GM21360 (cell line): Measurements from ENCODE around the gene GLRX2.

Experiments used
- ATAC-seq: cut with Tn5 transposase; IDR thresholded peaks from one replicate; pipeline ENCODE4 v1.9.1; 2021; ENCODE audit warnings: mild to moderate bottlenecking, moderate library complexity; ENCODE audit not compliant: unreplicated experiment

Gene GLRX2

DNA sequence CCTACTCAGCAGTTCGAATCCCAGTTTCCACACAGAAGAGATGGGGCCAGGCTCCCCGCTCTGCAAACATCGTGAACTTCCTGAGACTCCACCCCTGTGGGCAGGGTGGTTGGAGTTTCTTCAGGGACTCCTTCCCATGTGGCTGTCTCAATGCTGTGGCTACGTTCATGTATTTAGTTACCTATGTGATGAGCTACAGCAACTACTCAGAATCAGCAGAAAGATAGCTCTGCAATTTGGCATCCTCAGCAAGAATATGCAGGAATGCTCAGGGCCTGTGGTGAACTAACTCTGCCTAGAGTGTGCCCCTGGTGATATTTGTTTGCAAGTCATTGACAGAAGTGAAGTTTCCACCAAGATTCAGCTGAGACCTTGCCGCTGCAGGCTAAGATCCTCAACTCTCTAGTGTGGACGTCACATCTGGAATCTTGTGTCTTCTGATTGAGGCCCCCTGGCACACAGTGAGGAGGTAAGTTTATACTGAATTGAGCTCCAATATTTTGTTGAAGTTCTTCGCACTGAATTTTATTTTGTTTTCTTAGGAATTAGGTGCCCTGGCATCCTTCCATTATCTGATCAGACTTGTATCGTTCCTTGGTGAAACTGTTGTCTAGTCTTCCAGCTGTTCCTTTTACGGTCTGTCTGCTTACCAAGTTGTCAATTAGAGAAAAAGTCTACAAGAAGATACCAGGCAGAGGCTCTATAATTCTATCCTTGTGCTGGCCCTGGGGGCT is 8.2 kb upstream of the GLRX2 start:
- no peak for ATAC-seq

DNA sequence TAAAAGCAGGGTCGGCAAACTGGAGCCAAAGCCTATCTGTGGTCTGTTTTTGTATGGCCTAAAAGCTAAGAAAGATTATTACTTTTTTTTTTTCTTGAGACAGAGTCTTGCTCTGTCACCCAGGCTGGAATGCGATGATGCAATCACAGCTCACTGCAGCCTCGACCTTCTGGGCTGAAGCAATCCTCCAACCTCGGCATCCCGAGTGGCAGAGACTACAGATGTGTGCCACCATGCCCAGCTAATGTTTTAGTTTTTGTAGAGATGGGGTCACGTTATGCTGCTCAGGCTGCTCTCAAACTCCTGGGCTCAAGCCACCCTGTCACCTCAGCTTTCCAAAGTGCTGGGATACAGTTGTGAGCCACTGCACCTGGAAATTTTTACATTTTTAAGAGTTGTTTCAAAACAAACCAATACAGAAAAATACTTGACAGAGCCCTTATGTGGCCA is 6.5 kb upstream of the GLRX2 start:
- ATAC-seq = no peak

DNA sequence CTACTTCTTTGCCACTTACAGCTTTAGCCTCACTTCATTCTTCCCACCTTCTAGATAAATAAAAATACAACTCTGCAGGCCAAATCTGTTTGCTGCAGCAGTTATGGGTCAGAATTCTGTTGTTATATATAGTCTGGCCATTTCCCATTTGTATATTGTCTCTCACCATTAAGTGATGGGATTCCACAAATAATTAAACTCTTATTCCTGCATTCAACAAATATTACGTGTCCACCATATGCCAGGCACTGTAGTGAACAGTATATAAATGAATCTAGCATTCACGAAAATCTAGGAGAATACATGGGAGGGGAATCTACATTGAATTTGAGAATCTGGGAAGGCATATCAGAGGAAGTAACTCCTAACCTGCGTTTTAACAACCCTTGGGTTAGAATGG is 5.7 kb upstream of the GLRX2 start:
- no peak for ATAC-seq

DNA sequence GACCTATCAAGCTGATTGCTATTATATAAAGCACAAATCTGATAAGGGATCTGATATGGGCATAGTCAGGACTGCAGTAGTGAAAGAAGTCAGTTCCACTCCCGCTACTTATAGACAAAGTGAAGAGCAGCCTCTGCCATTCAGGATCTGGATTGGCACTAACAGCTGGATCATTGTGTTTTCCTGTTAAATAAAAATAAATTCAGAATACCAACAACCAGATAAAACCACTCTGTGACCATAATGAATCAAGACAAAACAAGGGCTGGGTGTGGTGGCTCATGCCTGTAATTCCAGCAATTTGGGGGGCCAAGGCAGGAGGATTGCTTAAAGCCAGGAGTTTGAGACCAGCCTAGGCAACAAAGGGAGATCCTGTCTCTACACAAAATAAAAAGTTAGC is 5.0 kb upstream of the GLRX2 start:
- no peak for ATAC-seq

DNA sequence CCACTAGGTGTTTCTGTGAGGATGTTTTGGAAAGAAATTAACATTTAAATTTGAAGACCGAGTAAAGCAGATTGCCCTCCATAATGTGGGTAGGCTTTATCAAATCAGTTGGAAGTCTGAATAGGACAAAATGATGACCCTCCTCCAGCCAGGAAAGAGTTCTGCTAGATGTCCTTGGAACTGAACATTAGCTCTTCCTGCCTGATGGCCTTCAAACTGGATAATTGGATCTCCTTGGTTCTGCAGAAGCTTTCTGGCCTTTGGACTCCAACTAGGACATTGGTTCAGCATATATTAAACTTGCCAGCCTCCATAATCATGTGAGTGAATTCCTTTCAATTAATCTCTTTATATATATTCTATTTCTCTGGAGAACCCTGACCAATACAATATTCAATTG is 4.4 kb upstream of the GLRX2 start:
- no peak for ATAC-seq

DNA sequence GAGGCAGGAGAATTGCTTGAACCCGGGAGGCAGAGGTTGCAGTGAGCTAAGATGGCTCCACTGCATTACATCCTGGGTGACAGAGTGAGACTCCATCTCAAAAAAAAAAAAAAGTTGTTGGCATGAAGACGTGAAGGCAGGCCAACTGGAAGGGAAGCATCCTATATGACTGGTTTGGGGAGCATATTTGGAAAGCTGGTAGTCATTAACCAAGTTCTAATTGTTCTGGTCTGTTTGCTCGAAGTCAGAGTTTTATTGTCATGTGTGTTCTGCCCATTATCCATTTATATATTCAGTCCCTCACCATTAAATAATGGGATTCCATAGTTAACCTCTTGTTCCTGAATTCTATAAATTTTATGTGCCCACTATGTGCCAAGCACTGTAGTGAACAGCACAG is 3.3 kb upstream of the GLRX2 start:
- no peak for ATAC-seq

DNA sequence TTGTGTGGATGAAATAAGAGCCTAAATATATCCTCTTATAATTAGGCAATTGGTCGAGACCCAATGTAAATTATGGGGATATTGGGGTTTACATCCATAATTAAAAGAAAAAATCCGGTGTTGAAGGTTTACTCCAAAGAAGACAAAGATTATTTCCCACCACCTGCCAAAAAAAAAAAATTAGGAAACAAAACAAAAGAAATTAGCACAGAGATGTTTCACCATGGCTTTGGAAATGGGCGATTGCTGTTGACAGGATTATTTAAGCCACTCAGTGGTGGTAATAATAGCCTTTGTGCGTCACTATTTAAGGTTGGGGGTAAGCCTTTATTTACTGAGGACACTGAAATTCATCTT is 585 bp upstream of the GLRX2 start:
- ATAC-seq = no peak

DNA sequence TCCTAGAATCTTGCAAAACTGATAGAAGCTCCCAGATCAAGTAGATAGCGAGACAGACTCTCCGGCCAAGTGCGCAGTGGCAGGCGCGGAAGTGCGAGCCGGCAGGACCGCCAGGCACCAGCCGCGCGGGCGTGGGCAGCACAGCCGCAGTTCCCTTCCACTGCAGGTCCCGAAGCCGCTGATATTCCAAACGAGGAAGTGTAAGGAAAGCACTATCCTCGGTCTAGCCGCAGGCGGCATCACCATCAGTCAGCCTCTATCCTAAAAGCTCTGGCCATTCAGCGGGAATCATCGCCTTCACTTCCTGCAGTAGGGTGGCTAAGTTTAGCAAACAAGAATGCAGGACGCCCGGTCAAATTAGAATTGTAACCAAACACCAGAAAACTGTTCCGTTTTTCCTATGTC is 710 bp downstream of the GLRX2 start:
- peak; percentile 33 for ATAC-seq

DNA sequence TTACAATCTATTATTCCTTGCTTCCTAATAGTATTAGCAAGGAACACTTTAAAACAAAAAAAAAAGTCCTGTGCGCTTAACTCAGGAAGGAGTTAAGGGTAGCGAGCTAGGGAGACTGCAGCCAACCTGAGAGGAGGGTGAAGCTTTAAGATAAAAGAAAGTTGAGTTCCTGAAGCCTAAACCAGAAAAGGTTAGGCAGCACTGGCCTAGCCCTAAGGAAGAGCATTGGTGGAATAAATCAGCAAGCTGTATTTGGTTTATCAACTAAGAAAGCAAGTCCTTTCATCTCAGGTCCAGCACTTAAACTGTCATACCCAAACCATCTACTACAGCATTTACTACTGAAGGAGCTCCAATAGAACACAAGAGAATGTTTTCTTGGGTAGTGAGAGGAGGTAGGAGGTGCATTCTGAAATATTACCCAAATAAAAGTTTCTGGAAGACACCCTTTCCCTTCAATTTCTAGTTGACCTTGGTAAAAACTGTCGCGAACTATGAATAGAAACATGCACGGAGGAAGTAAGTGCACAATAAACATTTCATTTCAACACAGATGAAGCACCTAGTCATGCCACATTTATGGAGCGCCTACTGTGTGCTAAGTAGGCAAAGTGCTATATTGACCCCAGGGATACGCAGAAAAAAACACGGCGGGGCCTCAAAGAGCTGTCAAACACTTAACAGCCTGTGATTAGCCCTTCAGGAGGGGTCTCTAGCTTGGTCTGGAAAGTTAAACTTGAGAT is 1.3 kb downstream of the GLRX2 start:
- ATAC-seq = peak; percentile 0

DNA sequence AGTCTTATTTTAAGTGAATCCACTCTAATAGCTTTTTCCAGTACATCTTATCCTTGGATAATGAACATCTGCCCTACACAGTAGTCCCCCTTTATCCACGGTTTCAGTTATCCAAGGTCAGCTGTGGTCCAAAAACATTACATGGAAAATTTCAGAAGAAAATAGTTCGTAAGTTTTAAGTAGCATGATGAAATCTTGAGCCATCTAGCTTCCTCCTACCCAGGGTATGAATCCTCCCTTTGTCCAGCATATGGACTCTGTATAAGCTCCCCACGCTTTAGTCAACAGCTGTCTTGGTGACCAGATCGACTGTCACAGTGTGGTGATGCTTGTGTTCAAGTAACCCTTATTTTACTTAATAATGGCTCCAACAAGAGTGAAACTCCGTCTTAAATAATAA is 2.6 kb downstream of the GLRX2 start:
- ATAC-seq = no peak

DNA sequence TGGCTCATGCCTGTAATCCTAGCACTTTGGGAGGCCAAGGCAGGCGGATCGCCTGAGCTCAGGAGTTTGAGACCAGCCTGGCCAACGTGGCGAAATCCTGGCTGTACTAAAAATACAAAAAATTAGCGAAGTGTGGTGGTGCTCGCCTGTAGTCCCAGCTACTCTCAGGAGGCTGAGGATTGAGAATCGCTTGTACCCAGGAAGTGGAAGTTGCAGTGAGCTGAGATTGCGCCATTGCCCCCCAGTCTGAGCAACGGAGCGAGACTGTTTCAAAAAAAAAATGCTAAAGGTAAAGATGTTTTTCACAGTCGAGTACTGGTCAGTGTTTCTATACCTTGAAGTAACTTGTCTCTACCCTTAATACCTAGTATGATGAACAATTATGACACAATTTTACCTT is 11.1 kb downstream of the GLRX2 start:
- ATAC-seq = no peak

DNA sequence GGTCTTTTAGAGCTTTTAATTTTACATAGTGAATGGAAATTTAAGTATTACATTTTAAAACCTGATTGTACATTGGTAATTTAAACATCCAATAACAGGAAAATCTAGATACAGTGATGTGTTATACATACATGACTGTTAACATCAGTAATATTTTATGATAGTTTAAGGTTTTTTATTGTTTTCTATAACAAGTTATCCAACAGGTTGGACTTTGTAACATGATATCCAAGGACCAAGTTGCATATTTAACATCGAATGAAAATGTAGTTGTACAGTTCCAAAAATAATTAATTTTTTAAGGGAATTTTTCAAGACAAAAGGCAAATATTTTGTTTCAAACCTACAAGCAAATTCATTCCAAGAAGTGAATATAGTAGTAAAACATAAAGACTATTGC is 14.3 kb downstream of the GLRX2 start:
- no peak for ATAC-seq

DNA sequence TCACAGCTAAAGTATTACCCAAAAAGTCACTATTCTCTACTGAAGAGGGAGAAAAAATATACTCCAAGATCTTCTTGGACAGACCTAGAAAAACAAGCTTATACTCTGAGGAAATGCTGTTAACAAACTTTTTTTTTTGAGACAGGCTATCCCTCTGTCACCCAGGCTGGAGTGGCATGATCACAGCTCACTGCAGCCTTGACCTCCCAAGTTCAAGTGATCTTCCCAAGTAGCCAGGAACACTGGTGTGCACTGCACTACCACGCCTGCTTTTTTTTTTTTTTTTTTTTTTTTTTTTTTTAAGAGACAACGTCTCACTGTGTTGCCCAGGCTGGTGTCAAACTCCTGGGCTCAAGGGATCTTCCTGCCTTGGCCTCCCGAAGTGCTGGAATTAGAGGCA is 17.3 kb downstream of the GLRX2 start:
- no peak for ATAC-seq

DNA sequence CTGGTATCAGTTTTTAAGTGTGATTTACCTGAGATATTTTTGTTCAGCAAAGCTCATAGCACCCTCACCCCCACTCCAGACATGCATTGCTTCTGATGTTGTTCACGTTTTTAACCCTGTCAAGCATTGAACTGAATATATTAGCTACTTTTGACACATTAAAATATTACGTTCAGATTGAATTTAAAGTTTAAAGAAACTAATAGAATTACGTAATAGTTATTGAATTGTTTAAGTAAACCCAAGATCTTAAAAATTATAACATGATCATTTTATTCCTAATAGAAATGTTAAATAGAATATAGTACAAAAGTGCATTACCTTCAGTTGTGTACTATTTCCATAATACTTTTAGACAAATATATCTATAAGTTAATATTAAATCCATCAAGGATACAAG is 18.9 kb downstream of the GLRX2 start:
- ATAC-seq = no peak

DNA sequence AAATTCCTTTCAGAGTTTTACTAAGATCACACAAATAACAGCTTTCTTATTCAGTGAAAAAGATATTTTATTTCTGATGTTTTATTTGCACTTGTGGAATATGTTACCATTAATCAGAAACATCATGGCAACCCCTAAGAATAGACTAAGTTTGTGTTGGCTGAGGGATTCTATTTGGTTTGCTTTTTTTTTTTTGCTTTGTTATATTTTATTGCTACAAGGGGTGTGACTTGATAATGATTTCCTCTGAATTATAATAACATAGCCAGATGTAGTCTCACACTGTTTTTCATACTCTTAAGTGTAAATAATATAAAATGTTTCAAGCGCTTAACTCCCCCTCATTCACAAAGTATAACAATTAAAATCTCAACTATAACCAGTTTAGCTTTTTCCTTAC is 20.0 kb downstream of the GLRX2 start:
- no peak for ATAC-seq

DNA sequence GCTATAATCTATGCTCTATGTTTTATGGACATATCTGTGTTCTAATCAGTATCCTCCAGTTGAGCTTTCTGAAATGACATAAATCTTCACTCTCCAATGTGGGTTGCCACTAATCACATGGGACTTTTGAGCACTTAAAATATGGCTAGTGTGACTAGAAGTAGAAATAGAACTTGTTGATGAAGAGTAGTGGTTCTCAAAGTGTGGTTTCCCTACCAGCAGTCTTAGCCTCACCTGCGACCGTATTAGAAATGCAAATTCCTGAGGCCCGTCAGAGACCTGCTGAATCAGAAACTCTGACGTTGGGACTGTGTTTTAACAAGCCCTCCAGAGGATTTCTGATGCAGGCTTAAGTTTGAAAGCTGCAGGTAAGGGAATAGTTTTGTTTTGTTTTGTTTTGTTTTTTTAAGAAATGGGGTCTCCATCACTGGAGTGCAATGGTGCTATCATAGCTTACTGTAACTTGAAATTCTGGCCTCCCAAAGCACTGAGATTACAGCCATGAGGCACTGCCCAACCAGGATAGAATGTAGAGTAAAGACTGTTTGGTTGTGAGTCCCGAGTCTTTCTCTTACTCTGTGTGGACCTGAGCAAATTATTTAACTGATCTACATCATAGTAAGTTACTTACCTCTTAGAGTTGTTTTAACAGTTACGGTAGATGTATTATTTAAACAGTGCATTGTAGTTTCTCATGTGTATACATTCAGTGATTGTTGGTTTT is 21.7 kb downstream of the GLRX2 start:
- ATAC-seq = peak; percentile 93

DNA sequence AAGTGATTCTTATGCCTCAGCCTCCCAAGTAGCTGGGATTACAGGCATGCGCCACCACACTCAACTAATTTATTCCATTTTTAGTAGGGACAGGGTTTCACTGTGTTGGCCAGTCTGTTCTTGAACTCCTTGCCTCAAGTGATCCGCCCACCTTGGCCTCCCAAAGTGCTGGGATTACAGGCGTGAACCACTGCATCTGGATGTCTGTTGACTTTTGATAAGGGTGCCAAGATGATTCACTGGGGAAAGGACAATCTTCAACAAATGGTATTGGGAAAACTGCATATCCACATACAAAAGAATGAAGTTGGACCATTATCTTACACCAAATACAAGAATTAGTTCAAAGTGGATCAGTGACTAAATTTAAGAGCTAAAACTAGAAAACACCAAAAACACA is 26.0 kb downstream of the GLRX2 start:
- no peak for ATAC-seq

DNA sequence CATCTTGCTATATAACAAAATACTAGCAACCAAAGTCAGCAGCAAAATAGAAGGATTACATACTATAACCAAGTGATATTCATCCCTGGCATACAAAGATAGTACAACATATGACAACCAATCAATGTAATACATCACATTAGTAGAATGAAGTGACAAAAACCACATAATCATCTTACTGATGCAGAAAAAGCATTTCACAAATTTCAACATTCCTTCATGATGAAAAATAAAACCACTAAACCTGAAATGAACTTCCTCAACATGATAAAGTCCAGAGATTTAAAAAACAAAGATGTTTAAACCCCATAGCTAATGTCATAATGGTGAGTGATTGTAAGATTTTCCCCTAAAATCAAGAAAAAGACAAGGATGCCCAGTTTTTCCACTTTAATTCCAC is 27.2 kb downstream of the GLRX2 start:
- ATAC-seq = no peak

DNA sequence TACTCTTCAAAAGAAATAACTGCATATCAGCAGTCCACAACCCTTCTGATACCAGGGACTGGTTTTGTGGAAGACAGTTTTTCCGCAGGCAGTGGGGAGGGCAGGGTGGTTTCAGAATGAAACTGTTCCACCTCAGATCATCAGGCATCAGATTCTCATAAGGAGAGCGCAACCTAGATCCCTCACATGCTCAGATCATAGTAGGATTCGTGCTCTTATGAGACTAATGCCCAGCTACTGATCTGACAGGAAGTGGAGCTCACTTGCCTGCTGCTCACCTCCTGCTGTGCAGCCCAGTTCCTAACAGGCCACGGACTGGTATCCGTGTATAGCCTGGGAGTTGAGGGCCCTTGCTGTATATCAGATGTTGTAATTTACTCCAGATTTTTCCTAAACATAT is 34.3 kb downstream of the GLRX2 start:
- ATAC-seq = peak; percentile 47

DNA sequence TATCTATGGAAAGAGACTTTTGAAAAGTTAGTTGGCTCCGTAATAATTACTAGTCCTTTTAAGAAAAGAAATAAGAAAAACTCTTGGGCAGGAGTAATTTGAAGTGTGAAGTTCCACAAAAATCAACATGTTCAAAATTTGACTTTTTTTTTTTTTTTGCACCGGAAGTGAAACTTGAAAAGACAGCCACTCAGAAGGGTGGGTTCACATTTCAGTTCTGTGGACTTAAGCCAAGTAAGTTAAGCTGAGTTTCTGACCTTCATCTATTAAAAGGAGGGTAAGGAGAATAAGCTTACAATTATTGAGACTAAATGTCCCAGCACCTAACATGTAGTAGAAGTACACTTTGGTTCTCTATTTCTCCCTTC is 34.8 kb downstream of the GLRX2 start:
- ATAC-seq = no peak

DNA sequence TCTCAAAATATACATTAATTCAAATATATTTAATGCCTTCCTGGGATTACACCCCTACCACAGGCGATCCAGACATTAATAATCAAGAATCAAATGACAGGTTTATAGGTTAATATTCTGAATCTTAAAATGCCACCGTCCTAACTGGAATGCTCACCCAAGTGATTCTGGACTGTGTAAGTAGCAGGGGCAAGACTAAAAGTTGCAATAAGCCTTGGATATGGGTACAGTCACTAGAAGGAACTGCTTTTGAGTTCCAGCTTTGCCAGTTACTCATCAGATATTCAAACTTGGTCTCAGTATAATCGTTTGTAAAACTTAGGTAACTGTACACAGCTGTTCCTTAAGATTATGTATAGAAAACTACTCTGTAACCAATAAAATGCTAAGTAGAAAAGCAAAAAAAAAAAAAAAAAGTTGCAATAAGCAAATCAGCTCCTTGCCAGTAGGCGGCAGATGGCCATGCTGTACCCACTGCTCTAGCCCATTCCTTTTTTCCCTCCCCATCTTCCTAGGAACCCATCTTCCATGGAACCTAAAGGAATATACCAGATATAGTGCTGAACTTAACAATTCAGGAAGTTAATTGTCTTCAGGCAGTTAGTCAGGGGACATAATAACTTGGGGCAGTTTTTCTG is 35.3 kb downstream of the GLRX2 start:
- peak; percentile 40 for ATAC-seq

DNA sequence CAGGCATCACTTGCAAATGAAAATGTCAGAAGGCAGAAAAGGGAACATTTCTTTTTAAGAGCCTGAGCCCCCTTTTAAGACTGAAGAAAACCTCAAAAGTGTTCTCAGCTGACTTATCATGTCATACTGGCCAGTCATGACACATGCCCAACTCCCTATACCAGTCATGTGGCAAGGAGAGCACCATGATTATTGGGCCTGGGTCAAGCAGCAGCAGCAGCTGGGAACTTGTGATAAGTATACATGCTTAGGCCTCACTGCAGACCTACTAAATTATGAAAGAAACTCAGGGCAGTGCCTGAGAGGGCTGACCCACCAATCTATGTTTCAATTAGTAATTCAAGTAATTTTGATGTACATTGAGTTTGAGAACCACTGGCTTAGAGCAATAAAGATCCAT is 37.2 kb downstream of the GLRX2 start:
- no peak for ATAC-seq
